Endothelial cell of hepatic sinusoid (primary cell): Measurements from ENCODE around the gene SRC.

Source experiments
- in situ Hi-C: cut with HindIII; loops from 2 replicates; pipeline ENCODE4 v1.10.0; 2017; ENCODE audit warnings: low sequenced_read_pairs

The SRC gene

GRCh38 chr20:37335642-37336368 lies 10.1 kb upstream of the SRC start:
- in situ Hi-C loops: loop anchor here (5.0 kb wide), 1 partner anchor 39 kb away; no protein-coding TSS in a partner anchor

GRCh38 chr20:37336369-37337207 lies 9.4 kb upstream of the SRC start:
- in situ Hi-C loops: loop anchor here (5.0 kb wide), 1 partner anchor 39 kb away; no protein-coding TSS in a partner anchor

GRCh38 chr20:37337208-37337991 lies 8.5 kb upstream of the SRC start:
- in situ Hi-C loops: loop anchor here (5.0 kb wide), 1 partner anchor 40 kb away; no protein-coding TSS in a partner anchor

GRCh38 chr20:37338380-37338779 lies 7.6 kb upstream of the SRC start:
- in situ Hi-C loops: loop anchor here (5.0 kb wide), 1 partner anchor 41 kb away; no protein-coding TSS in a partner anchor

GRCh38 chr20:37339208-37339607 lies 6.7 kb upstream of the SRC start:
- in situ Hi-C loops: loop anchor here (5.0 kb wide), 1 partner anchor 42 kb away; no protein-coding TSS in a partner anchor

GRCh38 chr20:37339764-37340109 lies 6.2 kb upstream of the SRC start:
- in situ Hi-C loops: loop anchor here (5.0 kb wide), 1 partner anchor 42 kb away; no protein-coding TSS in a partner anchor

GRCh38 chr20:37340998-37341397 lies 4.9 kb upstream of the SRC start:
- in situ Hi-C loops: no loop called here

- in situ Hi-C loops: no loop called here
Measured at GRCh38 chr20:37341632-37342031, 4.3 kb upstream of the SRC start.

- in situ Hi-C loops: no loop called here
Measured at GRCh38 chr20:37342231-37343177, 3.4 kb upstream of the SRC start.

- in situ Hi-C loops: no loop called here
Measured at GRCh38 chr20:37343212-37343993, 2.5 kb upstream of the SRC start.

- in situ Hi-C loops: no loop called here
Measured at GRCh38 chr20:37343994-37344355, 2.0 kb upstream of the SRC start.

- in situ Hi-C loops: no loop called here
Measured at GRCh38 chr20:37344506-37345338, 1.2 kb upstream of the SRC start.

GRCh38 chr20:37346236-37346534 lies 245 bp downstream of the SRC start:
- in situ Hi-C loops: no loop called here

- in situ Hi-C loops: no loop called here
Measured at GRCh38 chr20:37346535-37347346, 801 bp downstream of the SRC start.

- in situ Hi-C loops: no loop called here
Measured at GRCh38 chr20:37347347-37347823, 1.4 kb downstream of the SRC start.

GRCh38 chr20:37347891-37348791 lies 2.2 kb downstream of the SRC start:
- in situ Hi-C loops: no loop called here
